Thoracic aorta (tissue), 2 donors: Measurements from ENCODE around the gene IGF2R. TPM values are rescaled to one million over a fixed set of nuclear protein-coding genes. Genes with fewer than 3 reads are reported as not detected.

Experiments
- ATAC-seq: fragments of 150-250 bp; one replicate; pipeline ENCODE4 v1.8.0; 2017; ENCODE audit warnings: low read depth; ENCODE audit not compliant: insufficient number of reproducible peaks, low FRiP score
- DNase-seq: peaks from one replicate; pipeline ENCODE4 v3.0.0-alpha.2; 2020; ENCODE audit warnings: low spot score
- H3K27ac ChIP-seq, 2 donors: fragments of 200-600 bp; sonication (generic); 1 replicate in 1 of 2; 2 replicates in 1 of 2; pipeline ENCODE4 v1.5.1; 2016; ENCODE audit warnings: mild to moderate bottlenecking in 2 of 2, moderate library complexity in 2 of 2
- H3K27me3 ChIP-seq: fragments of 200-600 bp; sonication (generic); replicated peaks from 2 replicates; pipeline ENCODE4 v1.6.0; 2016; ENCODE audit warnings: mild to moderate bottlenecking; ENCODE audit not compliant: insufficient read depth
- H3K36me3 ChIP-seq: fragments of 200-600 bp; sonication (generic); one replicate; pipeline ENCODE4 v1.5.1; 2016
- H3K4me1 ChIP-seq, 2 donors: fragments of 200-600 bp; sonication (generic); 1 replicate in 1 of 2; 2 replicates in 1 of 2; pipeline versions ENCODE4 v1.5.1 to v1.6.0; 2016; ENCODE audit warnings: low read depth in 2 of 2, mild to moderate bottlenecking in 1 of 2; ENCODE audit not compliant: control insufficient read depth in 1 of 2
- H3K4me3 ChIP-seq: fragments of 200-600 bp; sonication (generic); 2 replicates; pipeline ENCODE4 v1.5.1; 2016; ENCODE audit warnings: mild to moderate bottlenecking
- H3K9me3 ChIP-seq: fragments of 200-600 bp; sonication (generic); 2 replicates; pipeline ENCODE4 v1.5.1; 2016
- total RNA-seq, 2 donors: library from RNA; depleted of rRNA; stranded (reverse); fragments of >200 nt; gene quantifications; one replicate each; pipeline versions ENCODE4 v1.1.0 to v1.2.3, GENCODE V29; 2016
- TF ChIP-seq, protein P1 (sequence below): fragments of 200-600 bp; sonication (generic); IDR thresholded peaks from one replicate; pipeline ENCODE4 v1.5.1; 2019; ENCODE audit warnings: antibody characterized with exemption

The IGF2R gene
- total RNA-seq, 2 donors from 2014 or later: 82.2 to 88.4 TPM

DNA sequence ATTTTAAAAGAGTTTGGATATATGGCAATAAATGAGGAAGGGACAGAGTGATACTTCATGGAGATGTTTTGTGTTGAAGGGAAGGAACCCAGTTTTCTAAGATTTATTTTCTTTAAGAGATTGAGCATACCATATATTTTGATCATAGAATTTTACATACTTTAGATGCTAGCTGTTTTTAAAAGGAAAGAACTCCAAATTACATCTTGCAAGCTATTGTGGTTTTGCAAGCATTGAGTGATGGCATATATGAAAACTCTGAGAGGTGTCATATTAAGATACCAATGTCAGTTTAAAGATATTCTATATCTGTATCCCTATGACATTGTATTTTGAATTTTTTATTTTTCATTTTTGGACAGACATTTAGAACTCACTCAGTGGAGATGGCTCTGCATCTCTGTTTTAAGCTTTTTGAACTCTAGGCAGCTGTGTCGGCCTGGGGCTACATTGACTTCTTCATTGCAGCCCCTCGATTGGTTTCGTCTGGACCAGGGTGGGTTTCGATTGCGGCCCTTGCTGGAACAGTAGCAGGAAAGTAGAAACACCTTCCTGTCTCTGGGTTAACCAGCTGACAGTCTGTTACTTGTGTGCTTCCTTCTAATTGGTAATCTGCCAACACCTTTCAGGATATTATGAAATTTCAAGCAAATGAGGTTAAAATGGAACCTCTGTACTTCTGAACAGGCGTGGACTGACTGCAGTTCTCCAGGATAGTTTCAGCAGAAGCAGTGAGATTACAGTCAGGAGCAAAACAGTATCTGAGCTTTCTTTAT, 14.0 kb downstream of the IGF2R start:
- H3K27ac ChIP-seq: peak overlapping the region in 1 of 2 donors; percentile 64
- no peak for ATAC-seq

DNA sequence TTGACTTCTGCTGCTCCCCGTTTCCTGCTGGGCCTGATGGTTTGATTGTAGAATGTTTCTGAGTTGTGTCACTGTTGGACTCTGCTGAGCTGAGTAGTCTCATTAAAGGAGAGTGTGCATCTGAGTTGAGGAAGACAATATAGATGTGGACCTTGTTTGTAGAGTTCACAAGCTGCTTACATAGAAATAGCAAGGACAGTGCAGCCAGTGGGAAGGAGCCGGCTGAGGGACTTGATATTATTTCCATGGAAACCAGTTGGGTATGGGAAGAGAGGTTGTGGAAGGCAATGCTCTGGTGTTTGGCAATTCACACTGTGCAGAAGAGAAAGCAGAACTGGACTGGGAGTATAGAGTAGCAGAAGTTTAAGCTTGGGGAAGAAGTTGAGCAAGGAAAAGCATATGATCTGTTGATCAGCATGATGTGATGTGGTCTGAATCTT, 14.8 kb downstream of the IGF2R start:
- H3K4me3 ChIP-seq: no peak overlapping the region
- TF ChIP-seq, protein P1, sequence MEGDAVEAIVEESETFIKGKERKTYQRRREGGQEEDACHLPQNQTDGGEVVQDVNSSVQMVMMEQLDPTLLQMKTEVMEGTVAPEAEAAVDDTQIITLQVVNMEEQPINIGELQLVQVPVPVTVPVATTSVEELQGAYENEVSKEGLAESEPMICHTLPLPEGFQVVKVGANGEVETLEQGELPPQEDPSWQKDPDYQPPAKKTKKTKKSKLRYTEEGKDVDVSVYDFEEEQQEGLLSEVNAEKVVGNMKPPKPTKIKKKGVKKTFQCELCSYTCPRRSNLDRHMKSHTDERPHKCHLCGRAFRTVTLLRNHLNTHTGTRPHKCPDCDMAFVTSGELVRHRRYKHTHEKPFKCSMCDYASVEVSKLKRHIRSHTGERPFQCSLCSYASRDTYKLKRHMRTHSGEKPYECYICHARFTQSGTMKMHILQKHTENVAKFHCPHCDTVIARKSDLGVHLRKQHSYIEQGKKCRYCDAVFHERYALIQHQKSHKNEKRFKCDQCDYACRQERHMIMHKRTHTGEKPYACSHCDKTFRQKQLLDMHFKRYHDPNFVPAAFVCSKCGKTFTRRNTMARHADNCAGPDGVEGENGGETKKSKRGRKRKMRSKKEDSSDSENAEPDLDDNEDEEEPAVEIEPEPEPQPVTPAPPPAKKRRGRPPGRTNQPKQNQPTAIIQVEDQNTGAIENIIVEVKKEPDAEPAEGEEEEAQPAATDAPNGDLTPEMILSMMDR: no peak
- H3K9me3 ChIP-seq: no peaks in the 10 kb centered on the region
- DNase-seq: no peak
- no peak overlapping the region for H3K27ac ChIP-seq
- H3K36me3 ChIP-seq: no peaks in the 10 kb centered on the region
- peaks cover 49 to 73% of the 10 kb centered on the region in 2 donors for H3K4me1 ChIP-seq
- no peak for ATAC-seq
- H3K27me3 ChIP-seq: no peaks in the 10 kb centered on the region

More for the DNA sequence above, 14.0 kb downstream of the IGF2R start:
- Histone ChIP-seq H3K27me3 (no peaks in the 10 kb centered on the region), H3K4me3 (no peak overlapping the region), H3K36me3 (no peaks in the 10 kb centered on the region), H3K4me1 (peaks cover 56 to 81% of the 10 kb centered on the region in 2 donors), H3K9me3 (no peaks in the 10 kb centered on the region)
- DNase-seq: no peak
- TF ChIP-seq, protein P1: no peak

DNA sequence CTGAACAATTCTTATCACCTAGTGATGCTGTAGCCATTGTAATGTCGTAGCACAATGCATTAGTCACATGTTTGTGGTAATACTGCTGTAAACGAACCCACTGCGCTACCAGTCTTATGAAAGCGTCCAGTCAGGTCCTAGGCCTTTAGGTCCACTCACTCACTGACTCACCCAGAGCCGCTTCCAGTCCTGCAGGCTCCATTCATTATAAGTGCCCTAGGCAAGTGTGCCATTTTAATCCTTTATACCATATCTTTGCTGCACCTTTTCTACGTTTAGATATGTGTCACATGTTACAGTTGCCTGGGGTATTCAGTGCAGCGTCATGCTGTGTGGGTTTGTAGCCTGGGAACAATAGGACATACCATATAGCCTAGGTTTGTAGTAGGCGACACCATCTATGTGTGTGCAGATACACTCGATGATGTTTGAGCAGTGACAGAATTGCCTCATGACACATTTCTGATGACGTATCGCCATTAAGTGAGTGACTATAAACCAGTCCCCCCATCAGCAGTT, 15.4 kb downstream of the IGF2R start:
- Histone ChIP-seq H3K36me3 (no peaks in the 10 kb centered on the region), H3K4me1 (peaks cover 49 to 73% of the 10 kb centered on the region in 2 donors), H3K4me3 (no peak overlapping the region), H3K9me3 (no peaks in the 10 kb centered on the region), H3K27me3 (no peaks in the 10 kb centered on the region), H3K27ac (no peak overlapping the region)
- no peak for ATAC-seq
- no peak for DNase-seq
- TF ChIP-seq, protein P1: no peak

DNA sequence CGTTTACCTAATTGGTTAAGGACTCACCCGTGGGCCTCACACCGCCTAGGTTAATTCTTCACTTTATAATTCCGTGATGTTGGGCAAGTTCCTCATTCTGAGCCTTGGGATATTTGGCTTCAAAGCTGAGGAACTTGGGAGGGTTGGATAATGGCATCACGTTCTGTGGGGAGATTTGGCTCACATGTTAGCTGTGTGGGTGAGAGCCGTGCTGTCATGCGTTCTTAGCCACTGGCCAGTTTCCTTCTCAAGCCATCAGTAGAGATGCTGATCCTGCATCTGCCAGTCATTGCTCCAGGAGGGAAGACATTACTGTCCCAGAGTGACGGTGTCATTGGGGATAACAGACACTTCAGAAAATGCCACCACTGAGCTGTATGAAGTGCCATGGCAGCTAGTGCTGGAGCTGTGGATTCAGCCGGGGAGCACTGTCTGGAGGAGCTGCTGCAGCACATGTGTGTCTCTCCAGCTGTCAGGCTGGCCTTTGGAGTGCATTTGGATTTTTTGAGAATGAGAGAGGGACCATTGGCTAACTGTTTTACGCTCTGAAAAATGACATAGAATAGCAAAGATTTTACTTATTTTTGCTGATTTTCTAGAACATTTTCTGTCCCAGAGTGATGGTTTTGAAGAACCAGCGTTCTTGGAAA, 16.5 kb downstream of the IGF2R start:
- TF ChIP-seq, protein P1: no peak
- Histone ChIP-seq H3K4me1 (peaks cover 54 to 75% of the 10 kb centered on the region in 2 donors), H3K4me3 (no peak overlapping the region), H3K27ac (no peak overlapping the region), H3K36me3 (no peaks in the 10 kb centered on the region), H3K27me3 (no peaks in the 10 kb centered on the region), H3K9me3 (no peaks in the 10 kb centered on the region)
- no peak for DNase-seq
- no peak for ATAC-seq

DNA sequence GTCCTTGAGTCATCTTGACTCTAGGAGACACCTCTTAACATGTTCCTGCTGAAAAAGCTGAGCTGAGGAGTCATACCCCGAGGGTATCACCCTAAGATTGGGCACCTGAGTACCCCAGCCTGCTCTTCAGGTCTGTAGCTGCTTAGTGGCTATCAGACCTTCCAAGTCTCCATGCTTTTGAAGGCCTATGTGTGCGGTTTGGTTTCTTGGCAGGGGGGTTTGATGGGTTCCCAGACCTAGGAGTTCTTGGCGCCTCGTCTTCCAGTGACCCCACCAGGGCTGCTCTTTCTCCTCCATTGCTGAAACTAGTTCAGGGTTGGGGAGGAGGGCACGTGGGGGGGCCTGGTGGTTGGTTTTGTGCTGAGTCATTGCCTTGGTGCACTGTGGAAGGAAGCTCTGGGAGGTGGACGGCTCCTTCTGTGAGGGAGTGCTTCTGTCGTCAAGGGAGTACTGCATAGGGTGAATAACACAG, 20.1 kb downstream of the IGF2R start:
- DNase-seq: no peak
- TF ChIP-seq, protein P1: no peak
- Histone ChIP-seq H3K27ac (peak overlapping the region in 1 of 2 donors; percentile 30), H3K27me3 (no peaks in the 10 kb centered on the region), H3K4me3 (no peak overlapping the region), H3K4me1 (peaks cover 29 to 47% of the 10 kb centered on the region in 2 donors), H3K36me3 (no peaks in the 10 kb centered on the region), H3K9me3 (no peaks in the 10 kb centered on the region)
- ATAC-seq: no peak
